ENCODE data around the gene RCC2. TPM values are rescaled to one million over a fixed set of nuclear protein-coding genes. Genes with fewer than 3 reads are reported as not detected.

The RCC2 gene
- total and polyA plus RNA-seq, 2 of the 4 experiments (the other 2 are of a cell fraction) = 24.0 to 38.9 TPM

DNA sequence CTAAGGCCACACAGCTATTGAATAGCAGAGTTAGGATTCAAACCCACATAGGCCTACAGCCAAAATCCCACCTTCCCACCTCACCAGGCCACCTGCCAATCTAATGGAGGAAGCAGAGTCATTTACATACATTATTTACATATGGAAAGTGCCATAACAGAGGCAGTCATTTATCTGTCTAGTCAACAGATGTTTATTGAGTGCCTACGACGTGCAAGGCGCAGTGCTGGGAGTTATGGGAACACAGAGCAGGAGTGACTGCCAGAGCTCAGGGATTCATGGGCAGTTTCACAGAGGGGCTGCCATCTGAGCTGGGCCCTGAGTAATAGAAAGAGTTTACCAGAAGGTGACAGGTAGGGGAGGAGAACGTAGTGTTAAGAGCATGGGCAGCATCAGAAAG is 77.8 kb downstream of the RCC2 start:
- H2AK9ac ChIP-seq (replicated peaks; ENCODE audit: low read depth, low read length, poor library complexity) = no peak overlapping the region
- in situ Hi-C loops (cut with MboI; ENCODE audit: low sequenced_read_pairs) = no loop called here
- H3K9ac ChIP-seq (ENCODE audit: low read depth, low read length) = no peak overlapping the region
- H3K79me1 ChIP-seq (ENCODE audit: low read depth in 1 of 2, low read length in 2 of 2) = no peaks in the 10 kb centered on the region
- H2AFZ ChIP-seq (replicated peaks; ENCODE audit: low read length, poor library complexity) = no peak overlapping the region
- POLR2A ChIA-PET (ENCODE audit: unreplicated experiment) = no interaction called here
- dilution Hi-C loops (cut with HindIII; ENCODE audit: low sequenced_read_pairs, unreplicated experiment) = no loop called here
- no peaks in the 10 kb centered on the region for H3K9me3 ChIP-seq (ENCODE audit: control insufficient read depth, insufficient read depth, low read length)
- no peak overlapping the region for H3K4ac ChIP-seq (ENCODE audit: low read depth, low read length)
- no peak overlapping the region for H4K5ac ChIP-seq (ENCODE audit: low read depth, low read length)
- no peak for TF ChIP-seq BHLHE40 (IDR thresholded peaks at IDR 0.05; ENCODE audit: low read depth, low read length)
- no peak for TF ChIP-seq MAFK (IDR thresholded peaks at IDR 0.05; ENCODE audit: low read depth, low read length)
- no peak for TF ChIP-seq CEBPB (IDR thresholded peaks at IDR 0.05; ENCODE audit: low read depth, low read length)
- TF ChIP-seq SMC3 (IDR thresholded peaks at IDR 0.05; ENCODE audit: low read depth, low read length) = no peak
- no peak for TF ChIP-seq FOS (IDR thresholded peaks at IDR 0.05; ENCODE audit: low read depth, low read length)
- TF ChIP-seq RFX5 (IDR thresholded peaks at IDR 0.05; ENCODE audit: low read depth, low read length) = no peak
- no peak for TF ChIP-seq RCOR1 (IDR thresholded peaks at IDR 0.05; ENCODE audit: insufficient replicate concordance, low read length)
- TF ChIP-seq MXI1 (IDR thresholded peaks at IDR 0.05; ENCODE audit: borderline replicate concordance, low read depth, low read length) = no peak
- no peak overlapping the region for H3K23ac ChIP-seq (ENCODE audit: low read depth, low read length)
- DNase-seq (no peak), ATAC-seq (ENCODE audit: low read depth) (no peak)
- no peak overlapping the region for H4K91ac ChIP-seq (ENCODE audit: insufficient read depth, low read depth, low read length)
- no peak overlapping the region for H3K27ac ChIP-seq (ENCODE audit: insufficient read depth, low read length)
- peaks cover 15% of the 10 kb centered on the region for H3K27me3 ChIP-seq (ENCODE audit: control insufficient read depth, insufficient read depth, low read length)
- H3K56ac ChIP-seq (ENCODE audit: extremely low read depth, insufficient read depth, low read length) = no peak overlapping the region
- 40% methylated on average over 1 of the region's 4 CpGs; no CpG with 5 or more reads in 1 of the 2 experiments for WGBS, 2 experiments (ENCODE audit: extremely low coverage in 2 of 2, insufficient read length in 1 of 2)
- H3K4me2 ChIP-seq (ENCODE audit: low read depth, low read length) = no peak overlapping the region
- BruUV-seq (replicated peaks) = no TSS peak
- no peak overlapping the region for H3K4me3 ChIP-seq (ENCODE audit: insufficient read depth, low read depth, low read length)
- H2BK5ac ChIP-seq (ENCODE audit: low read depth, low read length, poor library complexity, severe bottlenecking) = no peak overlapping the region
- no peak overlapping the region for H4K8ac ChIP-seq (ENCODE audit: low read depth in 2 of 2, low read length in 2 of 2)
- intact Hi-C loops (cut with micrococcal nuclease) = no loop called here
- H2BK120ac ChIP-seq (ENCODE audit: low read depth, low read length) = no peak overlapping the region
- CTCF ChIA-PET = interaction anchor here (0.5 kb wide), 1 partner anchor 22 kb away, joined by 3 read pairs; no protein-coding TSS in a partner anchor
- no peaks in the 10 kb centered on the region for H4K20me1 ChIP-seq (ENCODE audit: insufficient read depth, low read length)
- H3K36me3 ChIP-seq (ENCODE audit: control insufficient read depth, insufficient read depth, low read length) = no peaks in the 10 kb centered on the region
- H2BK15ac ChIP-seq (ENCODE audit: low read depth, low read length) = no peak overlapping the region
- no peak overlapping the region for H2AK5ac ChIP-seq (ENCODE audit: low read depth, low read length)
- no peak overlapping the region for H2BK20ac ChIP-seq (ENCODE audit: low read depth, low read length)
- no peak overlapping the region for H3K14ac ChIP-seq (replicated peaks; ENCODE audit: low read depth, low read length)
- H3K18ac ChIP-seq (ENCODE audit: low read depth, low read length) = no peak overlapping the region
- no peaks in the 10 kb centered on the region for H3K4me1 ChIP-seq (ENCODE audit: control insufficient read depth, insufficient read depth, low read length)
- H3K9me1 ChIP-seq (ENCODE audit: insufficient read depth, low read length) = no peaks in the 10 kb centered on the region
